DOHH2 (cell line): ENCODE data around the gene P2RY13.

ENCODE experiments used
- H3F3A ChIP-seq: fragments of 200-600 bp; sonication (generic), shearing (Covaris generic); 2 replicates; pipeline ENCODE4 v1.6.0; 2016; ENCODE audit warnings: antibody characterized with exemption, mild to moderate bottlenecking; ENCODE audit not compliant: control insufficient read depth, insufficient read depth
- H3K27ac ChIP-seq: fragments of 200-600 bp; sonication (generic); 2 replicates; pipeline ENCODE4 v1.5.1; 2014; ENCODE audit warnings: low read depth, mild to moderate bottlenecking, low read length, moderate library complexity
- H3K27me3 ChIP-seq: fragments of 200-600 bp; sonication (generic); 2 replicates; pipeline ENCODE4 v1.6.1; 2014; ENCODE audit warnings: mild to moderate bottlenecking, low read length, mixed read lengths; ENCODE audit not compliant: control insufficient read depth
- H3K36me3 ChIP-seq: fragments of 200-600 bp; sonication (generic); 2 replicates; pipeline ENCODE4 v1.6.1; 2014; ENCODE audit warnings: mild to moderate bottlenecking, low read length, moderate library complexity, mixed read lengths; ENCODE audit not compliant: control insufficient read depth
- H3K4me1 ChIP-seq: fragments of 200-600 bp; sonication (generic); 2 replicates; pipeline ENCODE4 v1.6.1; 2014; ENCODE audit warnings: mild to moderate bottlenecking, low read length, mixed read lengths; ENCODE audit not compliant: control insufficient read depth
- H3K4me2 ChIP-seq: fragments of 200-600 bp; sonication (generic); 2 replicates; pipeline ENCODE4 v1.6.0; 2014; ENCODE audit warnings: mild to moderate bottlenecking, low read length, moderate library complexity
- H3K4me3 ChIP-seq: fragments of 200-600 bp; sonication (generic); 2 replicates; pipeline ENCODE4 v1.5.1; 2014; ENCODE audit warnings: mild to moderate bottlenecking, low read length, mixed read lengths
- H3K79me2 ChIP-seq: fragments of 200-600 bp; sonication (generic); 2 replicates; pipeline ENCODE4 v1.6.1; 2014; ENCODE audit warnings: mild to moderate bottlenecking, low read length, mixed read lengths; ENCODE audit not compliant: control insufficient read depth
- H3K9me2 ChIP-seq: fragments of 200-600 bp; sonication (generic); replicated peaks from 2 replicates; pipeline ENCODE4 v1.6.1; 2014; ENCODE audit warnings: mild to moderate bottlenecking, low read length, mixed read lengths; ENCODE audit not compliant: control insufficient read depth
- H3K9me3 ChIP-seq: fragments of 200-600 bp; sonication (generic); 2 replicates; pipeline ENCODE4 v1.6.1; 2014; ENCODE audit warnings: antibody characterized with exemption, low read length, mixed read lengths; ENCODE audit not compliant: control insufficient read depth, insufficient read depth
- H4K20me1 ChIP-seq: fragments of 200-600 bp; sonication (generic); 2 replicates; pipeline ENCODE4 v1.6.0; 2014; ENCODE audit warnings: low read depth, mild to moderate bottlenecking, antibody characterized with exemption, low read length, moderate library complexity; ENCODE audit not compliant: control insufficient read depth, insufficient read depth
- EZH2phosphoT487 ChIP-seq: fragments of 200-600 bp; sonication (generic); IDR thresholded peaks from 2 replicates; pipeline ENCODE4 v1.6.1; 2017; ENCODE audit warnings: borderline replicate concordance, mild to moderate bottlenecking, antibody characterized with exemption, low read length, moderate library complexity, mixed read lengths
- TF ChIP-seq, protein P1 (sequence below): fragments of 200-600 bp; sonication (generic); IDR thresholded peaks from one replicate; pipeline ENCODE4 v1.5.1; 2014; ENCODE audit warnings: antibody characterized with exemption, mild to moderate bottlenecking, low read depth, low read length; ENCODE audit not compliant: poor library complexity, severe bottlenecking

P2RY13 gene

DNA sequence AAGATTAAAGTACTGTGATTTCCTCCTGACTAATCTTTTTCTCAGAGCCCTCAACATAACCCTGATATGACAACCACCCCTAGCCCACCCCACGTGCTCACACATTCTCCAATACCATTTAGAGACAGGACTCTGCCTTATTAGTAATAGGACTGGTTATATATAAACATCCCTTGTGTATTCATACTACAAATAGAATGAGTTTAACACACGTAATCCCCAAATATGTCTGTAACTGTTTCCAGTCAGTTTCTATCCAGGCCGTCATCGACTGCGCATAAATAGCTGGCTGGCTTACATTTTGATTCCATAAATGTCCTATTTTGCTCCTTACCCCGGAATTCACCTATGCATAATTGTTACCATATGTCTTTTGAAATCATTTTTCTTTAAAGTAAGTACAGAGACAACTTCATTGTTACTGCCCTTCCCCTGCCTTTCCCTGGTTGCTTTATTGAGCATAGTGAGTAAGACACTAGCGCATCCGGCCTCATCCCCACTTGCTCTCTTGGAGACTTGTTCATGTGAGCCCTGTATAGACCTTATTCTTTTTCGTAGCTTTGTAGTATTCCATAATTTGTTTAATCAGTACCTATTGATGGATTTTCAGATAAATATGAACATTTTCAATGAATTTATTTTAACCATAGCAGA, 47.6 kb downstream of the P2RY13 start:
- H3K27me3 ChIP-seq: no peaks in the 10 kb centered on the region
- no peak overlapping the region for H3K27ac ChIP-seq
- H3K79me2 ChIP-seq: no peaks in the 10 kb centered on the region
- no peaks in the 10 kb centered on the region for H3K9me3 ChIP-seq
- no peaks in the 10 kb centered on the region for H3F3A ChIP-seq
- no peak overlapping the region for H3K4me3 ChIP-seq
- H4K20me1 ChIP-seq: no peaks in the 10 kb centered on the region
- peaks cover 14% of the 10 kb centered on the region for H3K4me1 ChIP-seq
- no peaks in the 10 kb centered on the region for H3K36me3 ChIP-seq
- H3K9me2 ChIP-seq: no peaks in the 10 kb centered on the region
- no peak for TF ChIP-seq EZH2phosphoT487
- TF ChIP-seq, protein P1, sequence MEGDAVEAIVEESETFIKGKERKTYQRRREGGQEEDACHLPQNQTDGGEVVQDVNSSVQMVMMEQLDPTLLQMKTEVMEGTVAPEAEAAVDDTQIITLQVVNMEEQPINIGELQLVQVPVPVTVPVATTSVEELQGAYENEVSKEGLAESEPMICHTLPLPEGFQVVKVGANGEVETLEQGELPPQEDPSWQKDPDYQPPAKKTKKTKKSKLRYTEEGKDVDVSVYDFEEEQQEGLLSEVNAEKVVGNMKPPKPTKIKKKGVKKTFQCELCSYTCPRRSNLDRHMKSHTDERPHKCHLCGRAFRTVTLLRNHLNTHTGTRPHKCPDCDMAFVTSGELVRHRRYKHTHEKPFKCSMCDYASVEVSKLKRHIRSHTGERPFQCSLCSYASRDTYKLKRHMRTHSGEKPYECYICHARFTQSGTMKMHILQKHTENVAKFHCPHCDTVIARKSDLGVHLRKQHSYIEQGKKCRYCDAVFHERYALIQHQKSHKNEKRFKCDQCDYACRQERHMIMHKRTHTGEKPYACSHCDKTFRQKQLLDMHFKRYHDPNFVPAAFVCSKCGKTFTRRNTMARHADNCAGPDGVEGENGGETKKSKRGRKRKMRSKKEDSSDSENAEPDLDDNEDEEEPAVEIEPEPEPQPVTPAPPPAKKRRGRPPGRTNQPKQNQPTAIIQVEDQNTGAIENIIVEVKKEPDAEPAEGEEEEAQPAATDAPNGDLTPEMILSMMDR: no peak
- H3K4me2 ChIP-seq: no peak overlapping the region

DNA sequence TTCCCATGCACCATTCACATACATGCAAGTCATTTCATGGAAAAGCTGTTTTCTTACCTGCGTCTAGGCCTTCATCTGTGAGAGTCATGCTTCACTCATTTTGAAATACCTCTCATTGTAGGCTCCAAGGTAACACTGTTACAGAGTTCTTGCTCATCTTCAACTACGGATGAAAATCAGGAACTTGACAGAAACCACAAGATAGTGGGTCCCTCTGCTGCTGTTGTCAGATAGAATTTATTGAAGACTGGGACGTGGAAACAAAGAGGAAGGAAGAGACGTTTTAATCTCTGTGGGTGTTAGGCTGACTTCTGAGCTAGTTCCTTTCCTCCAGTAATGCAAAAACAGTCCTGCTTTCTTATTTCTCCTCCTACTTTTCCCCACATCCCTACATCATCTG, 51.1 kb downstream of the P2RY13 start, which contains the start of gene P2RY14:
Gene P2RY14 (minus strand): TSS at position 313 of the 400 bp plus-strand sequence. CDS start 64,226 bp downstream, outside the sequence.
- H3K36me3 ChIP-seq: no peaks in the 10 kb centered on the region
- no peaks in the 10 kb centered on the region for H3K79me2 ChIP-seq
- no peaks in the 10 kb centered on the region for H4K20me1 ChIP-seq
- no peak within 1 kb of the TSS for H3K27ac ChIP-seq
- no peaks in the 10 kb centered on the region for H3F3A ChIP-seq
- H3K9me3 ChIP-seq: no peaks in the 10 kb centered on the region
- H3K27me3 ChIP-seq: no peaks in the 10 kb centered on the region
- H3K4me2 ChIP-seq: peak within 1 kb of the TSS; percentile 30
- H3K9me2 ChIP-seq: no peaks in the 10 kb centered on the region
- TF ChIP-seq, protein P1: no peak
- no peak for TF ChIP-seq EZH2phosphoT487
- no peak within 1 kb of the TSS for H3K4me3 ChIP-seq
- H3K4me1 ChIP-seq: peaks cover 20% of the 10 kb centered on the region

DNA sequence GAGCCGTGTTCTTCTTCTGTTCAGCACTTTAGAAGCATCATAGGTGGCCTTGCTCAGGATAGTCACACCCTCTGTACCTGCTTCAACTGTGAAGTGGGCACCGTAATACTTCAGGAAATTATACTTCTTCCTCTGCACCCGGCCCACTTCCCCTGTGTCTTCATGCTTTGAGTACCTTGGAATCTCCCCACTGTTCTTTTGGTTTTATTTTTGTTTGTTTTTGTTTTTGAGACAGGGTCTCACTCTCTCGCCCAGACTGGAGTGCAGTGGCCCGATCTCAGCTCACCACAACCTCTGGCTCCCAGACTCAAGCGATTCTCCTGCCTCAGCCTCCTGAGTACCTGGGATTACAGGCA, 52.7 kb downstream of the P2RY13 start:
- no peaks in the 10 kb centered on the region for H3F3A ChIP-seq
- H3K27ac ChIP-seq: no peak overlapping the region
- H3K79me2 ChIP-seq: no peaks in the 10 kb centered on the region
- no peaks in the 10 kb centered on the region for H3K9me3 ChIP-seq
- H3K4me1 ChIP-seq: peaks cover 20% of the 10 kb centered on the region
- no peak overlapping the region for H3K4me3 ChIP-seq
- no peaks in the 10 kb centered on the region for H3K36me3 ChIP-seq
- H4K20me1 ChIP-seq: no peaks in the 10 kb centered on the region
- no peaks in the 10 kb centered on the region for H3K9me2 ChIP-seq
- no peaks in the 10 kb centered on the region for H3K27me3 ChIP-seq
- H3K4me2 ChIP-seq: no peak overlapping the region
- TF ChIP-seq, protein P1: no peak
- TF ChIP-seq EZH2phosphoT487: no peak
